Liver (tissue), 9 donors: ENCODE data around the gene MORN3. TPM values are rescaled to one million over a fixed set of nuclear protein-coding genes. Genes with fewer than 3 reads are reported as not detected.
A peak's percentile ranks its signal among the peaks of the same experiment; 100 is the strongest.
"Not testable (repeated sequence)": the region's sequence is repeated elsewhere in the genome, so short reads cannot be mapped to it uniquely, and the experiment has no call there.

ENCODE experiments used
- DNase-seq: peaks from one replicate; pipeline ENCODE4 v3.0.0-alpha.2; 2017; ENCODE audit warnings: low spot score
- H3K27ac ChIP-seq, 2 donors: one replicate each; pipeline ENCODE4 v1.7.0; 2013; ENCODE audit warnings: inconsistent platforms in 2 of 2, low read length in 2 of 2, control low read depth in 1 of 2, low read depth in 1 of 2, mild to moderate bottlenecking in 1 of 2
- H3K27me3 ChIP-seq, 4 donors: one replicate each; pipeline versions ENCODE4 v1.6.1 to v1.7.0; 2013; ENCODE audit warnings: low read length in 3 of 4, inconsistent platforms in 1 of 4, mild to moderate bottlenecking in 1 of 4, moderate library complexity in 1 of 4; ENCODE audit not compliant: control insufficient read depth in 4 of 4, insufficient read depth in 4 of 4
- H3K36me3 ChIP-seq, 4 donors: one replicate each; pipeline versions ENCODE4 v1.6.1 to v1.7.0; 2013; ENCODE audit warnings: low read length in 3 of 4, mild to moderate bottlenecking in 3 of 4, low read depth in 1 of 4, moderate library complexity in 1 of 4; ENCODE audit not compliant: control insufficient read depth in 4 of 4, insufficient read depth in 3 of 4
- H3K4me1 ChIP-seq, 4 donors: one replicate each; pipeline versions ENCODE4 v1.6.1 to v1.7.0; 2013; ENCODE audit warnings: low read length in 3 of 4, mild to moderate bottlenecking in 3 of 4, moderate library complexity in 1 of 4; ENCODE audit not compliant: control insufficient read depth in 4 of 4, insufficient read depth in 4 of 4
- H3K4me3 ChIP-seq, 3 donors: one replicate each; pipeline versions ENCODE4 v1.6.1 to v1.7.0; 2013; ENCODE audit warnings: low read length in 3 of 3, control low read depth in 1 of 3, low read depth in 1 of 3, mild to moderate bottlenecking in 1 of 3
- H3K9ac ChIP-seq, 2 donors: one replicate each; pipeline ENCODE4 v1.7.0; 2013; ENCODE audit warnings: low read length in 2 of 2, mild to moderate bottlenecking in 2 of 2, moderate library complexity in 2 of 2, control low read depth in 1 of 2, low read depth in 1 of 2
- H3K9me3 ChIP-seq, 4 donors: one replicate each; pipeline versions ENCODE4 v1.6.1 to v1.7.0; 2013; ENCODE audit warnings: low read length in 3 of 4; ENCODE audit not compliant: control insufficient read depth in 4 of 4
- CTCF ChIP-seq: fragments of 150-350 bp; IDR thresholded peaks from 2 replicates; pipeline ENCODE4 v1.5.1; 2017; ENCODE audit warnings: improper control_type of control experiment, low read depth, low read length; ENCODE audit not compliant: missing input control
- EGR1 ChIP-seq, 2 donors: IDR thresholded peaks; 2 replicates each; pipeline ENCODE4 v1.6.1; 2016 to 2018; ENCODE audit warnings: antibody characterized with exemption in 2 of 2, low read depth in 2 of 2
- FOXA1 ChIP-seq: IDR thresholded peaks from 2 replicates; pipeline ENCODE4 v1.6.1; 2016; ENCODE audit warnings: antibody characterized with exemption
- MAX ChIP-seq: IDR thresholded peaks from 2 replicates; pipeline ENCODE4 v1.6.1; 2016; ENCODE audit warnings: antibody characterized with exemption
- RAD21 ChIP-seq, 2 donors: IDR thresholded peaks; 2 replicates each; pipeline ENCODE4 v1.6.1; 2016; ENCODE audit warnings: antibody characterized with exemption in 2 of 2, mild to moderate bottlenecking in 2 of 2
- TAF1 ChIP-seq: conservative IDR thresholded peaks from 2 replicates; pipeline ENCODE4 v1.6.1; 2016; ENCODE audit warnings: antibody characterized with exemption, mild to moderate bottlenecking
- YY1 ChIP-seq: IDR thresholded peaks from 2 replicates; pipeline ENCODE4 v1.6.1; 2016; ENCODE audit warnings: antibody characterized with exemption, mild to moderate bottlenecking
- WGBS: extraction: QIAGEN DNeasy Blood & Tissue Kit; methylation state at CpG from one replicate; pipeline ENCODE4 v1.1.7; 2013; 5-methylcytosine and 5-hydroxymethylcytosine counted together
- polyA plus RNA-seq, 2 donors: library from polyadenylated mRNA; stranded (reverse) in 1 of 2; unstranded in 1 of 2; fragments of 200-250 nt in 1 of 2; fragments of >200 nt in 1 of 2; fragmentation: Nextera tagmentation in 1 of 2; extraction: Ambion mirVana in 1 of 2; gene quantifications; one replicate each; pipeline versions ENCODE4 v1.2.1 to v1.2.3, GENCODE V29; 2013 to 2015
- total RNA-seq, 2 donors: library from RNA; depleted of rRNA; stranded (reverse); fragments of >200 nt; gene quantifications; one replicate each; pipeline ENCODE4 v1.2.3, GENCODE V29; 2014
- donor health status: healthy.
- donor health status: healthy.
- donor health status: healthy.
- donor health status: healthy.
- donor health status: healthy.

MORN3 gene
- total and polyA plus RNA-seq, 4 donors: 0.05 to 0.13 (median 0.07) TPM

GRCh38 chr12:121702944-121703343, 33.5 kb upstream of the MORN3 start (continued):
- TF ChIP-seq CTCF (no peak), TAF1 (no peak)

- Histone ChIP-seq H3K4me3 (no peak overlapping the region), H3K36me3 (no peaks in the 10 kb centered on the region), H3K27ac (no peak overlapping the region), H3K9ac (no peak overlapping the region), H3K4me1 (no peaks in the 10 kb centered on the region), H3K9me3 (no peaks in the 10 kb centered on the region), H3K27me3 (no peaks in the 10 kb centered on the region)
- 95% methylated on average over 3 of the region's 3 CpGs for WGBS
- no peak for DNase-seq
- TF ChIP-seq YY1: no peak
- TF ChIP-seq FOXA1: no peak
- no peak for TF ChIP-seq CTCF
These were observed 32.3 kb upstream of the MORN3 start for GRCh38 chr12:121701667-121702277.

- not testable (repeated sequence) for H3K27me3 ChIP-seq, DNase-seq, H3K27ac ChIP-seq, H3K4me1 ChIP-seq, H3K4me3 ChIP-seq, H3K9me3 ChIP-seq, H3K36me3 ChIP-seq, H3K9ac ChIP-seq
- WGBS: 95% methylated on average over 6 of the region's 6 CpGs
These were observed 28.4 kb upstream of the MORN3 start for GRCh38 chr12:121697861-121698260.

GRCh38 chr12:121697093-121697698, 27.7 kb upstream of the MORN3 start:
- Histone ChIP-seq H3K4me1 (no peaks in the 10 kb centered on the region), H3K36me3 (no peaks in the 10 kb centered on the region), H3K4me3 (no peak overlapping the region), H3K9ac (peak overlapping the region in 1 of 2 donors; percentile 18), H3K27ac (no peak overlapping the region), H3K27me3 (no peaks in the 10 kb centered on the region), H3K9me3 (no peaks in the 10 kb centered on the region)
- 37% methylated on average over 9 of the region's 9 CpGs for WGBS
- TF ChIP-seq EGR1 (IDR thresholded peaks at IDR 0.05; ENCODE audit: low read depth in 2 of 2) (no peak), CTCF (peak; percentile 62), RAD21 (IDR thresholded peaks at IDR 0.05) (peak; percentile 86), MAX (no peak)
- DNase-seq: no peak
